CD14-positive monocyte (primary cell): ENCODE results near the gene PVALEF. TPM values are rescaled to one million over a fixed set of nuclear protein-coding genes. Genes with fewer than 3 reads are reported as not detected.

Experiments used
- DNase-seq, 3 donors: peaks; one replicate each; pipeline ENCODE4 v3.0.0-alpha.2; 2011 to 2022
- H2AFZ ChIP-seq: 2 replicates; pipeline ENCODE4 v1.6.0; 2012; ENCODE audit warnings: mild to moderate bottlenecking, low read depth, low read length, inconsistent platforms; ENCODE audit not compliant: insufficient read depth, poor library complexity, severe bottlenecking
- H3K27ac ChIP-seq, 2 donors: 1 replicate in 1 of 2; 2 replicates in 1 of 2; pipeline ENCODE4 v1.5.1; 2012 to 2013; ENCODE audit warnings: low read length in 2 of 2, control low read depth in 1 of 2, inconsistent platforms in 1 of 2, low read depth in 1 of 2, mild to moderate bottlenecking in 1 of 2
- H3K27me3 ChIP-seq, 2 donors: one replicate each; pipeline versions ENCODE4 v1.6.0 to v1.6.1; 2011 to 2013; ENCODE audit warnings: low read length in 2 of 2; ENCODE audit not compliant: control insufficient read depth in 2 of 2, insufficient read depth in 2 of 2
- H3K36me3 ChIP-seq, 2 donors: replicated peaks in 1 of 2; 1 replicate in 1 of 2; 2 replicates in 1 of 2; pipeline versions ENCODE4 v1.5.1 to v1.6.1; 2012 to 2013; ENCODE audit warnings: low read length in 2 of 2, control low read depth in 1 of 2, inconsistent platforms in 1 of 2, mild to moderate bottlenecking in 1 of 2; ENCODE audit not compliant: insufficient read depth in 2 of 2, control insufficient read depth in 1 of 2
- H3K4me1 ChIP-seq, 2 donors: 1 replicate in 1 of 2; 2 replicates in 1 of 2; pipeline versions ENCODE4 v1.5.1 to v1.6.1; 2012 to 2013; ENCODE audit warnings: low read length in 2 of 2, control low read depth in 1 of 2, inconsistent platforms in 1 of 2, mild to moderate bottlenecking in 1 of 2, moderate library complexity in 1 of 2; ENCODE audit not compliant: insufficient read depth in 2 of 2, control insufficient read depth in 1 of 2
- H3K4me2 ChIP-seq: replicated peaks from 2 replicates; pipeline ENCODE3; 2012; ENCODE audit warnings: low read length, moderate library complexity, mild to moderate bottlenecking; ENCODE audit not compliant: poor library complexity, severe bottlenecking; ENCODE audit errors: extremely low read depth
- H3K4me3 ChIP-seq, 3 experiments: fragments of 200-600 bp in 1 of 3; sonication (generic) in 1 of 3; replicated peaks in 1 of 3; 1 replicate in 2 of 3; 2 replicates in 1 of 3; pipeline ENCODE4 v1.5.1; 2011 to 2013; ENCODE audit warnings: low read length in 3 of 3, mild to moderate bottlenecking in 3 of 3, control low read depth in 2 of 3, low read depth in 2 of 3, inconsistent platforms in 1 of 3, moderate library complexity in 1 of 3
- H3K79me2 ChIP-seq: 2 replicates; pipeline ENCODE4 v1.6.0; 2012; ENCODE audit warnings: mild to moderate bottlenecking, control low read depth, inconsistent platforms, low read length, moderate library complexity; ENCODE audit not compliant: insufficient read depth
- H3K9ac ChIP-seq: 2 replicates; pipeline ENCODE4 v1.6.0; 2017; ENCODE audit warnings: low read length, mild to moderate bottlenecking; ENCODE audit not compliant: insufficient read depth, poor library complexity, severe bottlenecking
- H3K9me3 ChIP-seq, 2 donors: replicated peaks in 1 of 2; 1 replicate in 1 of 2; 2 replicates in 1 of 2; pipeline versions ENCODE4 v1.5.1 to v1.6.1; 2012 to 2013; ENCODE audit warnings: low read length in 2 of 2, control low read depth in 1 of 2; ENCODE audit not compliant: control insufficient read depth in 1 of 2, insufficient read depth in 1 of 2
- H4K20me1 ChIP-seq: 2 replicates; pipeline ENCODE4 v1.6.0; 2012; ENCODE audit warnings: mild to moderate bottlenecking, low read length, control low read depth, moderate library complexity; ENCODE audit not compliant: insufficient read depth
- H3K27ac Mint-ChIP-seq, 7 donors: one replicate each; pipeline ENCODE4 v1.8.0; 2020; ENCODE audit warnings: mild to moderate bottlenecking in 7 of 7, mixed read lengths in 7 of 7, moderate library complexity in 6 of 7, inconsistent platforms in 2 of 7
- H3K27me3 Mint-ChIP-seq, 3 donors: one replicate each; pipeline ENCODE4 v1.8.0; 2021 to 2022; ENCODE audit warnings: low read depth in 3 of 3, mild to moderate bottlenecking in 3 of 3, mixed read lengths in 3 of 3, moderate library complexity in 3 of 3, inconsistent platforms in 1 of 3
- H3K36me3 Mint-ChIP-seq, 2 donors: one replicate each; pipeline ENCODE4 v1.8.0; 2020; ENCODE audit warnings: mixed read lengths in 2 of 2, inconsistent platforms in 1 of 2, mild to moderate bottlenecking in 1 of 2
- H3K4me1 Mint-ChIP-seq: one replicate; pipeline ENCODE4 v1.8.0; 2020; ENCODE audit warnings: mild to moderate bottlenecking, mixed read lengths
- H3K4me3 Mint-ChIP-seq, 2 donors: one replicate each; pipeline ENCODE4 v1.8.0; 2020; ENCODE audit warnings: mild to moderate bottlenecking in 2 of 2, mixed read lengths in 2 of 2, moderate library complexity in 1 of 2
- H3K9me3 Mint-ChIP-seq, 7 donors: one replicate each; pipeline ENCODE4 v1.8.0; 2020 to 2022; ENCODE audit warnings: mixed read lengths in 7 of 7, mild to moderate bottlenecking in 6 of 7, moderate library complexity in 6 of 7, inconsistent platforms in 2 of 7
- WGBS: methylation state at CpG from one replicate; pipeline ENCODE4 v1.1.5; 2013; ENCODE audit warnings: missing lambda C conversion rate; ENCODE audit not compliant: insufficient coverage; 5-methylcytosine and 5-hydroxymethylcytosine counted together
- intact Hi-C, 2 donors: fragments of 100-400 bp; cut with micrococcal nuclease; formaldehyde crosslinking; loops; one replicate each; pipeline versions ENCODE4 v1.15.0 to v1.15.1; 2023
- polyA plus RNA-seq, 3 donors: library from polyadenylated mRNA; depleted of rRNA in 1 of 3; unstranded in 2 of 3; stranded (reverse) in 1 of 3; fragments of 300-500 nt in 2 of 3; fragments of >200 nt in 1 of 3; fragmentation: Illumina TruSeq in 2 of 3; gene quantifications; 1 replicate in 2 of 3; 2 replicates in 1 of 3; pipeline ENCODE4 v1.2.3, GENCODE V29; 2012 to 2021
- TF ChIP-seq, protein P1 (sequence below): fragments of 200-600 bp; IDR thresholded peaks from one replicate; pipeline ENCODE4 v1.8.0; 2022; ENCODE audit warnings: antibody characterized with exemption, mild to moderate bottlenecking

PVALEF gene
- polyA plus RNA-seq, 3 donors: not detected

DNA sequence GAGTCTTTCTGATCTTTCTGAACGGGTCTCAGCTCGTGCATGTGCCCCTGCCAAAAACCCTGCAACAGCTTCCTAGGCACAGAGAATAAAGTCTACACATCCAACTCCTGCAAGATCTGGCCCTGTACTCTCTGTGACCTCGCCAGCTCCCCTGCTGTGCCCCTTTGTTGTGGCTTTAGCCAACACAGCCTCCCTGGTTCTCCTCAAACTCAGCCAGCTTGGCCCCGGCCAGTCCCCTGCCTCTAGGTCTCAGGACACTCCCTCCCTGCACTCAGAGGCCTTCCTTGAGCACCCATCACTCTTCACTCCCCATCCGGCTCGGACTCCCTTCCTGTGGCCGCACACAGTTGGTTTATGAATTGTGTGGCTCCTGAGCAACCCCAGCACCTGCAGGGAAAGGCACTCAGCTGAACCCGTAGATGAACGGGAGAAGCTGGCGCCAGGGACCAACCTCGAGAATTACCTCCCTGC, 56.1 kb downstream of the PVALEF start:
- Mint-ChIP-seq H3K36me3 (peaks cover 13 to 26% of the 10 kb centered on the region in 2 donors), H3K4me3 (no peak overlapping the region), H3K4me1 (peaks cover 21% of the 10 kb centered on the region), H3K9me3 (no peaks in the 10 kb centered on the region), H3K27me3 (peaks cover 0 to 5% (median 3%) of the 10 kb centered on the region in 3 donors), H3K27ac (peak overlapping the region in 2 of 7 donors; percentile 35 to 36)
- H3K4me2 ChIP-seq: no peak overlapping the region
- H3K9ac ChIP-seq: no peak overlapping the region
- no peak overlapping the region for H3K4me3 ChIP-seq
- H2AFZ ChIP-seq: no peak overlapping the region
- H4K20me1 ChIP-seq: no peaks in the 10 kb centered on the region
- TF ChIP-seq, protein P1, sequence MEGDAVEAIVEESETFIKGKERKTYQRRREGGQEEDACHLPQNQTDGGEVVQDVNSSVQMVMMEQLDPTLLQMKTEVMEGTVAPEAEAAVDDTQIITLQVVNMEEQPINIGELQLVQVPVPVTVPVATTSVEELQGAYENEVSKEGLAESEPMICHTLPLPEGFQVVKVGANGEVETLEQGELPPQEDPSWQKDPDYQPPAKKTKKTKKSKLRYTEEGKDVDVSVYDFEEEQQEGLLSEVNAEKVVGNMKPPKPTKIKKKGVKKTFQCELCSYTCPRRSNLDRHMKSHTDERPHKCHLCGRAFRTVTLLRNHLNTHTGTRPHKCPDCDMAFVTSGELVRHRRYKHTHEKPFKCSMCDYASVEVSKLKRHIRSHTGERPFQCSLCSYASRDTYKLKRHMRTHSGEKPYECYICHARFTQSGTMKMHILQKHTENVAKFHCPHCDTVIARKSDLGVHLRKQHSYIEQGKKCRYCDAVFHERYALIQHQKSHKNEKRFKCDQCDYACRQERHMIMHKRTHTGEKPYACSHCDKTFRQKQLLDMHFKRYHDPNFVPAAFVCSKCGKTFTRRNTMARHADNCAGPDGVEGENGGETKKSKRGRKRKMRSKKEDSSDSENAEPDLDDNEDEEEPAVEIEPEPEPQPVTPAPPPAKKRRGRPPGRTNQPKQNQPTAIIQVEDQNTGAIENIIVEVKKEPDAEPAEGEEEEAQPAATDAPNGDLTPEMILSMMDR: no peak
- peaks cover 21 to 29% of the 10 kb centered on the region in 2 donors for H3K4me1 ChIP-seq
- no peaks in the 10 kb centered on the region for H3K27me3 ChIP-seq
- intact Hi-C loops: loop anchor here in 1 of 2 donors (5.0 to 10.0 kb wide), 2 partner anchors 79 to 187 kb away; partner anchors contain the start of gene BAIAP2
- no peak for DNase-seq
- H3K9me3 ChIP-seq: no peaks in the 10 kb centered on the region
- 97% methylated on average over 10 of the region's 11 CpGs for WGBS
- no peak overlapping the region for H3K27ac ChIP-seq
- H3K79me2 ChIP-seq: peaks cover 4% of the 10 kb centered on the region
- H3K36me3 ChIP-seq: peaks cover 4 to 5% of the 10 kb centered on the region in 2 donors

DNA sequence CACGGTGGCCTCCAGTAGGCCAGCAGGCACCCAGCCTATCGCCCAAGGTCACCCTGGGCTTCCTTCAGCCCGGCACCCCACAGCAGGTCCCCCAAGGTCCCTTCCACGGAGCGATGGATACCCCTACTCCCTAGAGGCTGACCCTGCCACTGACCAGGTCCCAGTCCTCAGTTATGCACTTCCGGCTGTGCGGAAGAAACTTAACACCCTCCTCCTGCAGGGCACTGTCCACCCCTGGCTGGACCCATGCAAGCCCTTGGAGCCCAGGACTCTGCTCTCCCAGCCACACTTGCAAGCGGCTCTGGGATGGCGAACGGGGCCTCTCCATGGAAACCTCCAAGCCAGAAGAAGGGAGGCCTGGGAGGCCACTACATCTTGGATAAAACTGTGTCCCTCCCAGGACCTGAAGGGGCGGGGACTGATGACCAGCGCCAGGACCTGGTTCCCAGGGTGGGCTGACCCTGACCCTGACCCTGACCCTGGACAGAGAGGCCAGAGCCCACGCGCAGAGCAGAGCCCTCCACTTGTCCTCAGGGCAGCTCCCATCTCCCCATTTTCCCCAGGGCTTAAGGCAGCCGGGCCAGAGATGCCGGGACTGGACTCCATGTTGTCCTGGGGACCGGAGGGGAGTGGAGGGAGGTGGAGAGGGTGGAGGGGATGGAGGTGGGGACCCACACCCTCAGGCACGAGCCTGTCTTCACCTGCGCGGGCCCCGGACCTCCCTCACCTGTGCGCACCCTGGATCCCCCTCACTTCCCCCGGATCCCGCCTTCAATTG, 56.7 kb downstream of the PVALEF start:
- Histone ChIP-seq H3K27ac (peak overlapping the region in 1 of 2 donors; percentile 76), H3K79me2 (peaks cover 4% of the 10 kb centered on the region), H3K36me3 (peaks cover 4 to 5% of the 10 kb centered on the region in 2 donors), H3K9me3 (no peaks in the 10 kb centered on the region), H3K4me3 (peak overlapping the region; percentile 43 to 86 (median 48)), H4K20me1 (no peaks in the 10 kb centered on the region), H3K4me1 (peaks cover 22 to 31% of the 10 kb centered on the region in 2 donors), H3K9ac (peak overlapping the region; percentile 76), H3K27me3 (no peaks in the 10 kb centered on the region), H3K4me2 (peak overlapping the region; percentile 99), H2AFZ (peak overlapping the region; percentile 92)
- TF ChIP-seq, protein P1: no peak
- WGBS: 58% methylated on average over 14 of the region's 24 CpGs
- H3K27ac Mint-ChIP-seq: peak overlapping the region in 1 of 7 donors; percentile 5
- peaks cover 22% of the 10 kb centered on the region for H3K4me1 Mint-ChIP-seq
- H3K36me3 Mint-ChIP-seq: peaks cover 10 to 21% of the 10 kb centered on the region in 2 donors
- DNase-seq: no peak
- H3K9me3 Mint-ChIP-seq: no peaks in the 10 kb centered on the region
- intact Hi-C loops: loop anchor here (2.0 to 10.0 kb wide), 3 partner anchors 17 to 187 kb away; partner anchors contain the start of genes BAIAP2 (in 1 of the 2), NDUFAF8 (in 1 of the 2) and TEPSIN (in 1 of the 2)
- peaks cover 0 to 5% (median 3%) of the 10 kb centered on the region in 3 donors for H3K27me3 Mint-ChIP-seq
- peak overlapping the region; percentile 58 to 65 for H3K4me3 Mint-ChIP-seq
